Metanephros (tissue), 1 donor: ENCODE results near the gene OR8D4. TPM values are rescaled to one million over a fixed set of nuclear protein-coding genes. Genes with fewer than 3 reads are reported as not detected.

ENCODE experiments used
- total RNA-seq: library from RNA; depleted of rRNA; stranded (reverse); fragments of >200 nt; gene quantifications from one replicate; pipeline ENCODE4 v1.2.3, GENCODE V29; 2014

OR8D4 gene
- not detected for total RNA-seq

DNA sequence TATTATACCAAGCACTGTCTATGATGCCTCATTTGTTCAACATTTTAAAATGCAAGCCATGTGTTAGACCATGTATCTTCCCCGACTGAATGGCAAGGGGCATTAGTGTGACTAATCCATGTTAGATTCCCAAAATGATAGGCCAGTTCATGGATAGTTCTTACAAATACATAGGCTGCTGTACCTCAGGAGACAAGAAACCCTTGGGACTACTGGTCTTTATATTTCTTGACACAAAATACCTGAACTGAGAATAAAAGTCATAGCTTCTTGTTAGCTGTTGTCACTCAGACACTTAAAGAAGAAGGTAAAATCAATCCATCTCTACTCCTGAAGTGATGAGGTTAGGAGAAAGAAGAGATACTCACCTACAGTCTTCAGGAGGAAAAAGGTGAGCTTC is at the start of gene OR8D4:
TSS of gene OR8D4 (plus strand) at position 301 of the 400 bp plus-strand sequence. CDS start 4,265 bp downstream, outside the sequence.

DNA sequence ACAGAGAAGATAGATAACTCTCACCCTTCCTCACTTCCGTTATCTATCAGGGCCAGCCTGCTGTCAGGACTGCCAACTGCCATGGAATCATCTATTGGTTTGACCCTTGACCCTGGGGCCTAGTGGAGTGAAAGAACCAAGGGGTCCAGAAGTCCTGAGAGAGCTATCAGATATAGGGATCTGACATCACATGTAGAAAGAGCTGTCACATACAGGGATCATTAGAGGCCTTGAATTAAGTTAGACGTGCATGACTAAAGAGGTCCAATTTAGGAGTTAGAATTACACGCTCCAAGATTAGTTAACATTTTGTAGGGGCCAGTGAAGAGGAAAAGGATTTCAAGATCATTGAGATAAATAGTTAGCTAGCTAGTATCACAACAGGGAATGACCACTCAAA is 16.4 kb upstream of the OR8D4 start, which contains the start of gene TMEM225:
TSS of gene TMEM225 (minus strand) at position 101 of the 400 bp plus-strand sequence. CDS start 245 bp downstream, outside the sequence.

DNA sequence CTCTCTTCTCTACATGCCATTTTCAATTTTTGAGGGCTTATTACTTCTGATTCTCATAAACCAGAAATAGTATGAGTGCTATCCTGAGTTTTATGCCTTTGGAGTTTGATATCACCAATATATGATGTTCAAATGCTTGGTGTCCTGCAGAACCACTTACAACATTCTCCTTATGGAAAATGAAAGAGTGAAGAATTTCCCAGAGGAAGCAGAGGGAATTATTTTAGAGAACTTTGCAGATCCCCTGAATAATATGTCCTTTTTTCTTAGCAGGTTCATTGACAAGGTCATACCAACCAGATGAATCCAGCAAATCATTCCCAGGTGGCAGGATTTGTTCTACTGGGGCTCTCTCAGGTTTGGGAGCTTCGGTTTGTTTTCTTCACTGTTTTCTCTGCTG is 37.4 kb downstream of the OR8D4 start, which contains the start of gene OR4D5:
TSS of gene OR4D5 (plus strand) at position 301 of the 400 bp plus-strand sequence. CDS start at position 301, 0 bp downstream.

DNA sequence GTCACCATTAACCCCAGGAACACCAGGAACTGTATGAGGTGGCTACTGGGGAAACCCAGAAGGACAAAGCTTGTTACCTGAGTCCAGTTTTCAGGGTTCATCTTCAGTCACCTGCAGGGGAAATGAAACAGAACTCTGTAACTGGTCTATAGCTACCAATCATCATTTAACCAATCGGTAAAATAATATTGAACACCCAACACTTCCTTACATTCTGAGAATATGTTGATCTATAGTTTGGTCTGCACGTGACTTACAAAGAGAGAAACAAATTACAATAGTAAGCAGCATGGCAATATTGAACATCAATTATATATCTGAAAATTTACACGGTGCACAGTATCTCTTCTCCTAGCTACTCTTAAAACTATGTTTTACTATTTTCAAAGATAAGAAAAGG is 41.8 kb downstream of the OR8D4 start, which contains the start of gene OR6T1:
TSS of gene OR6T1 (minus strand) at position 101 of the 400 bp plus-strand sequence. CDS start at position 101, 0 bp downstream.

Other genes with a start within 250 kb of the OR8D4 start
- 4.1 TPM for gene SCN3B, start 247.5 kb upstream of the OR8D4 start, total RNA-seq
- 12.0 TPM for gene ZNF202, start 160.5 kb upstream of the OR8D4 start, total RNA-seq
- gene OR6X1, start 147.6 kb upstream of the OR8D4 start, total RNA-seq = not detected
- not detected for gene OR6M1, start 95.8 kb upstream of the OR8D4 start, total RNA-seq
- gene TMEM225, start 16.5 kb upstream of the OR8D4 start, total RNA-seq = not detected
- not detected for gene OR4D5, start 37.5 kb downstream of the OR8D4 start, total RNA-seq
- gene OR6T1, start 41.7 kb downstream of the OR8D4 start, total RNA-seq = not detected
- not detected for gene OR10S1, start 75.6 kb downstream of the OR8D4 start, total RNA-seq
- not detected for gene OR10G6, start 93.0 kb downstream of the OR8D4 start, total RNA-seq
- gene OR10G4, start 110.8 kb downstream of the OR8D4 start, total RNA-seq = not detected
- gene OR10G9, start 120.8 kb downstream of the OR8D4 start, total RNA-seq = not detected
- gene OR10G8, start 124.6 kb downstream of the OR8D4 start, total RNA-seq = not detected
- gene OR10G7, start 139.2 kb downstream of the OR8D4 start, total RNA-seq = not detected
- gene VWA5A, start 213.3 kb downstream of the OR8D4 start, total RNA-seq = 27.7 TPM